Prostate gland (tissue), 2 donors: ENCODE results near the gene MEGF9.

Experiments used
- CTCF ChIP-seq, 4 experiments: fragments of 200-600 bp in 2 of 4; fragments of 450-650 bp in 2 of 4; sonication (generic) in 2 of 4; IDR thresholded peaks; 1 replicate in 3 of 4; 2 replicates in 1 of 4; pipeline ENCODE4 v1.5.1; 2016 to 2019; ENCODE audit warnings: antibody characterized with exemption in 4 of 4, mild to moderate bottlenecking in 2 of 4, moderate library complexity in 2 of 4
- POLR2A ChIP-seq: fragments of 450-650 bp; IDR thresholded peaks from one replicate; pipeline ENCODE4 v1.6.1; 2016; ENCODE audit warnings: antibody characterized with exemption, mild to moderate bottlenecking
- POLR2AphosphoS5 ChIP-seq: sonication (generic); formaldehyde crosslinking; IDR thresholded peaks from one replicate; pipeline ENCODE4 v1.6.1; 2017; ENCODE audit warnings: antibody characterized with exemption

DNA sequence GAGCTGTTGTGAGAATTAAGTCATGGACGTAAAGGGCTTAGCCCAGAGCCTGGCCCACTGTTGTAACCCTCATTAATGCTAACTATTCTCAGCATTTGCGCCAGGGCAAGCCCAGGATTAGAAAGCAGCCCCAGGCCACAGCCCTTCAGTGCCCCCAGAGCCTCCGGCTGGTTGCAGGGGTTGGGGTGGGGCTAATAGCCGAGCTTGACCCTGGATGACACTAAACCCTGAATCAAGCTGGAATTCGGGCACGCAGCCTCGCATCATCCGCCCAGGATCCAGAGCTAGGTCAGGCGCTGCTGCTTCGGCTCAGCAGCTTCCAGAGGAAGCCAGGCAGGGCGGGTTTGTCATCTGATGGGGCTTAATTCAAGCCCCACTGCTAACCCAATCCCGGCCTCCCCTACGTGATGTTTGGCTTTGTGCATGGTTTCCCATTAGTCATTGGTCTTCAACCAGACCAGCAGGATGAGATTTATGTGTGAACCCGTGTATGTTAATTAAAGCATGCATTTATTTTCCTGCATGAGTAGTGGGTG is 1.2 kb upstream of the MEGF9 start:
- TF ChIP-seq POLR2A, result no peak
- no peak for TF ChIP-seq CTCF (IDR thresholded peaks at IDR 0.05)
- TF ChIP-seq POLR2AphosphoS5, result no peak
